NCI-H187 (cell line): ENCODE data around the gene ZNF474.

Experiments
- DNase-seq, 2 experiments: peaks; one replicate each; lab custom pipeline; 2025; lab: John Stamatoyannopoulos, UW

Gene ZNF474

GRCh38 chr5:122153774-122154173, 24.4 kb downstream of the ZNF474 start:
- no peak for DNase-seq

DNA sequence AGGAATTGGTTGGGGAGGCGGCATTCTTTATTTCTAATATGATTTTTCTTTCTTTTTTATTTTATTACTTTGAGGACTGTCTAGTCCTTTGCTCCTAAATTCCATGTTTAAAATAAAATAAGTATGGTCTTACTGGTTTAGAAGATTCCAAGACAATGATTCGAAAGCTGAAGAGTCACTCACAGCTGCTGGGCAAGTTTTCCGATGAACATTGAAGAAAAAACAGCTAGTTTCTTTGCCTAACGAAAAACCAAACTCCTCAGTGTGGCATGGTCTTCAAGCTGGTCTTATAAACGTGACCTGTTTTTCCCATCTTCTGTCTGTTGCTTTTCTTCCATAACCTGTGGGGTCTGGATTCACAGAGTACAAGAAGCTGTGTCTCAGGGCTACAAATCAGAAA, 25.1 kb downstream of the ZNF474 start:
- DNase-seq, result no peak

- DNase-seq, result no peak
These were observed 25.6 kb downstream of the ZNF474 start for GRCh38 chr5:122154910-122155309.

- no peak for DNase-seq
These were observed 26.2 kb downstream of the ZNF474 start for GRCh38 chr5:122155546-122155945.

DNA sequence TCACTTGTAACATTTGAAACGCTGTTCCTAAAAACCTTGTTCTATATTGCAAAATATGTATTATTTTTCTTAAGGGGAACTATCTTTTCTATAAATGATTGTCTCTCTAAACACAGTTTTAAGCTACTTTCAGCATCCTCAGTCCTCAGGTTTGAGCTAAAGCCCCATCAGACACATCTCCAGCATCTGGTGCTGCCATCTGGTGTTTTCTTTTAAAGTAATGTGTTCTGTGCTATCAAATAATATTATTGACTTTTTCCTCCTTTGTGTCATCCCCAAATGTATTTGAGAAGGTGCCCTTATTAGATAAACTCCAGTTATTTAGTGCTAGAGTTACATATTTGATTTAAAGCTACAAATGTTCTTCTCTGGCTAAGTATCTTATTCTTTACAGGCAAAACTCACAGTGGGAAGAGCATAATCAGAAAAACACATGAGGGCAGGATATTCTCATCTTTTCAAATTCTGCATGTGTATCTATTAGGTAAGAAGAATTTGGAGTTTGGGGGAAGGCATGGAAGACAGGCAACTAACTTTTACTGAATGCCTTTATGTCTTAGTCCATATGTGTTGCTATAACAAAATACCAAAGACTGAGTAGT, 27.5 kb downstream of the ZNF474 start:
- DNase-seq, result no peak

DNA sequence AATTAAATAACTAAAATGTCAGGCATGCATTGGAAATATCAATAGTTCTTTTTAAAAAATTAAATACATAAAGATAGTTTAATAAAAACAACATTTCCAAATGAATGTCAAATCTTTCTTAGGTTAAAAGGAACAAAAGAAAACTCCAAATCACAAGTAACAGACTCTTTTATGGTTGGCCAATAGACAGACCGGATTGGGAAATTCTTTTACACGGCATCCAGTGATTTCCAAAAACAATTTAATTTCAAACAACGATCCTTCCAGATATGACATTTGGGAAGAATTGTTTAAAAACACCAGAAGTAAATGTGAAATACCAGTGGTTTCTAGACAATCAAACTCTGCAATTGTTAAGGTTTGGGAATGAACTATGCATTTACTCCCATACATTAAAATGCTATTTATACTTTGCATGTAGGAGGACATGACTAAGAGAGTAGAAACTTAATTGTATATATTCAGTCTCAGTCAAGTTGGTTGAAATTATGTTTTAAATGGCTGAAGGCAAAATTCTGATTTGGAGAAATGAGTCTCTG, 32.8 kb downstream of the ZNF474 start:
- no peak for DNase-seq

- no peak for DNase-seq
These were observed 34.0 kb downstream of the ZNF474 start for GRCh38 chr5:122163121-122164069.

GRCh38 chr5:122164070-122164435, 34.7 kb downstream of the ZNF474 start:
- DNase-seq, result no peak

DNA sequence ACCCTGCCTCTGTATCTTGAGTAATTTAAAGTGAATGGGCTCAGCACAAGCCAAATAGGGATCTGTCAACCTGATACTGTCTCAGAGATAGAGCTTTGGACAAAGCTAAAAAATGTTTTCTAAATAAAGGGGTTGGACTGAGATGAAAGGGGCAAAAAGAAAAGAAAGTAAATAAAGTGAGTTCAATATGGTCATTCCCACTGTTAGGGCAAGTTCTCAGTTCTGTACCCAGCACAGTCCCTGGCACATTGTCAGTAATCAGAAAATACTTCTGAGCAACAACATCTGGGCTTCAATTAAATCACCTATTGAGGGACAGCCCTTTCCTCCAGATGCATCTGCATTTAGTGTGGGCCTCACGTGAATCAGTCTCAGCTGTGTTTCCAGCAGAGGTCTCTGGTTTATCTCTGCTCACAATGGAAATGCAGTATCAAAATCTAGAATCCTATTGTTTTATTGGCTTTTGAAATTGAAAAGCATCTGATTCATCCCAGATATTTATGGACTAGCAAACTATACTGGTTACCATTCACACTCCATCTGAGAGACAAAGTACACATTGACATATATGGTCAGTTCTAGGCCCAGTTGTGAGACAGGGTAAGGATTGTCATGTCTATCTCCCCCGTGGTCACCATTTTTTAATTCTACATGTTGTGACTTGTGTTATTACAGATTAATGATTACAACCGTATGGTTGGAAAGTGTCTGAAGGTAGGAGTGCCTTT, 35.6 kb downstream of the ZNF474 start:
- DNase-seq, result no peak

DNA sequence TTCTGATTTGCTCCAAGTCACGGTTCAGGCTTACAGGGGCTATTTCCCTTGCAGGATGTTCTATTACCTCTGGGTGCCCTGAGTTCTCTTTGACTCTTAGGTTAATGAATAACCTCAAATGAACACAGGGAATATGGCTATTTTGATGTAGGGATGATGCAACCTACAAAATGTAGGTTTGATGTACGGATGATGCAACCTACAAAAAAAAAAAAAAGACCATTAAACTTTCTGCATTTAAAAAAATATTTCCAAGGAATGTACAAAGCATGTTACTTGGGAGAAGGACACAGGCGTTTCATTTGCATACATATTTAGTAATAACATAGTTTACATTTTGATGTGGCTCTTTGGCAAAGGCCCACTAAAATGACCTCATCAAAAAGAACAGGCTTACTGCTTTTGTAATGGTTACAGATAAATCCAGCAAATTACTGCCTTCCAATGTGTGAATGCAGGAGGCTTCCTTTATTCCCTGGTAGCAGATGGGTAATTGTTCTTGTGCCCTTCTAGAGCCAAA, 36.3 kb downstream of the ZNF474 start:
- DNase-seq, result no peak

GRCh38 chr5:122169350-122170103, 40.2 kb downstream of the ZNF474 start:
- no peak for DNase-seq

GRCh38 chr5:122170620-122171019, 41.3 kb downstream of the ZNF474 start:
- DNase-seq, result no peak

DNA sequence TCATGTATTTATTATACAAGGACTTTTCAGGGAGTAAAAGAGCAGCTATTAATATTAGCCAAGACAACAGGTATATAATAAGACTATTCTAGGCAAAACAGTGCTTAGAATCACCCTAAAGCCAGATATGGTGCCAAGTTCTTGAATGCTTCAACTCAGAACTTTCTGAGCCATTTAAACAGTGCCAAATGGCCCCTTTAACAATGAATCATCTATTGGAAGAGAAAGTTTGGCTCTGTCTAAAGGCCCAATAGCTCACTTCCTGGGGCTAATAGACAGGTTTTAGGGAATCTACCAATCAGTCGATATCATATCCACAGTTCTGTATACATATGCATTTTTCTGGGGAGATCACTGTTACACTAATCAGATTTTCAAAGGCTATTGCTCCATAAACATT, 42.9 kb downstream of the ZNF474 start:
- DNase-seq, result no peak

DNA sequence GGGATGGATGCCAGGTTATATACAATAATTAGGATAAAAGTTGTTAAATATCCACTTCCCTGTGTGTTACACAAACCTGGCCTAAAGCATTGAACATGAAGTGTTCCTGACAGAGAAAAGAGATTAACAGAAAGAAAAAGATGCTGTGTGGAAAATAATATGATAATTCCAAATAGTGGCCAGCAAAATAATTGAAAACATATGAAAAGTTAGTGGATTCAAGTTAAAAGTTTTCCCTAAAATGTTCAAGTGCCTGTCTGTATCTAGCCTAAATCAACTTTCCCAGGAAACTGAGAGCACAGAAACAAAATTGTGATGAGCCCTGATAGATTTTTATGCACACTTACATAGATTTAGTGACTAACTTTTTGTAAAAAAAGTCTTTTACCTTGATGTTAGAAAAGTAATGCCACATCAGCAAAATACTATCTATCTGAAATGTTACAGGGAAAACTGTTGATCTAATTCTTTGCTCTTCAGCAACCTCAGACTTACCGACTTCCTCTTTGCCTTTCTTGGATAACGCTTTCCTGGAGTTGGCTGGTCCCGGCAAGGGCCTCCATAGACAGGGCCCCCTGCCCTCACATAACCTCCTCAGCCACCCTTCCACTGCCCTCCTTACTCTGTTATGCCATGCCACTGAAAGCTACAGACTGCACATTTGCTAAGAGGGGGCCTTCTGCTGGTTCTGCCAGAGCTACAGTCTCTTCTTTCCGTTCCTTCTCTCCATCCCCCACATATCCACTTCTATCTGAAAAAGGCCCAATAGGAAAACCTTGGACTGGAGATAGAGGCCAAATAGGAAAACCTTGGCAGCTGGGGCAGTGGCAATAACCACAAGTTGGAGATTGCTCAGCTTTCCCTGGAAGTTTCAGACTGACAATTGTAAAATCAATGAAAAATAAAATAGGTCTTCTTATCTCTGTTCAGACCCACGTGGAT, 44.4 kb downstream of the ZNF474 start:
- no peak for DNase-seq

- no peak for DNase-seq
These were observed 45.7 kb downstream of the ZNF474 start for GRCh38 chr5:122175091-122175490.

- no peak for DNase-seq
These were observed 46.5 kb downstream of the ZNF474 start for GRCh38 chr5:122175852-122176251.

- DNase-seq, result no peak
These were observed 47.8 kb downstream of the ZNF474 start for GRCh38 chr5:122177161-122177560.

DNA sequence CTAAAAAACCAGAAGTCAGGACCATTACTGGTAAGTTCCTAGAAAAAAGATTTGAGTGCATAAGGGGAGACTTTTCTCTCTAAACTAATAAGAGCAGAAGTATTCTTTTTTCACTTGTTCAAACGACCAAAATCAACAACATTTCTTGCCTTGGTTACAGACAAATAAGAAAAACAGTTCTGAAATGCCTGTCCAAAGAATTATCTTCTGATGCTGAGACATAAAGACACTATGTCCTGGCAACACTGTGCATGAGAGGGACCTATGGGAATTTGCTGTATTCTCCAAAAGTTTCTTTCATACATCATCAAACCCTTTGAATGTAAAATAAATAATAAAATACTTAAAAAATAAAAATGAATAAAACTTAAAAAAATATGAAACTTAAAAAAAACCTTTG, 50.4 kb downstream of the ZNF474 start:
- no peak for DNase-seq

DNA sequence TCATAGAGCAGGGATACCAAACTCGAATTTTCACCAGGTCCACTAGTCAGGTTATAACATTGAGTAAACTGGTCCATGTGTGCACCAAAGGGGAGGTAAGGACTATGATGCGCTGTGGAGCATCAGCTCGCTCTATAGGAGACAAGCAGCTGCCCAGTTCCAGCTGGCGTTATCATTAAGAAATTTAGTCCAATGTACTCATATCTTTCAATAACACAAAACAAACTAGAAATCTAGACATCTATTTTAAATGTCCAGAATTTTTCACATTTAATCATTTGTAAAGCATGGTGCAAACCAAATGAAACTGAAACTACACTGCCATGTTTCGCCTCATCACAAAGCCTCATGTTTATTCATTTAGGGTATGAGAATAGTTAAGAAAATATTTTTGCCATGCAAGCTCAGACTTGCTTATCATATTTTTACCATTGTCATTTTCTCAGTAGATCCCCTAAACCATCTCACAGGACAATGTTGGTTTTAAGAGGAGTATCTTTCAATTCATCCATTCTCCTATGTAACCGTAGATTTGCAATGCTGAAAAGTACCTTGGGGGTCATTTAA, 50.9 kb downstream of the ZNF474 start:
- DNase-seq, result no peak
